Measurements from ENCODE around the gene GCAT. TPM values are rescaled to one million over a fixed set of nuclear protein-coding genes. Genes with fewer than 3 reads are reported as not detected.

GCAT gene
- total RNA-seq, 1 donor from 2014 or later, result 7.6 TPM

DNA sequence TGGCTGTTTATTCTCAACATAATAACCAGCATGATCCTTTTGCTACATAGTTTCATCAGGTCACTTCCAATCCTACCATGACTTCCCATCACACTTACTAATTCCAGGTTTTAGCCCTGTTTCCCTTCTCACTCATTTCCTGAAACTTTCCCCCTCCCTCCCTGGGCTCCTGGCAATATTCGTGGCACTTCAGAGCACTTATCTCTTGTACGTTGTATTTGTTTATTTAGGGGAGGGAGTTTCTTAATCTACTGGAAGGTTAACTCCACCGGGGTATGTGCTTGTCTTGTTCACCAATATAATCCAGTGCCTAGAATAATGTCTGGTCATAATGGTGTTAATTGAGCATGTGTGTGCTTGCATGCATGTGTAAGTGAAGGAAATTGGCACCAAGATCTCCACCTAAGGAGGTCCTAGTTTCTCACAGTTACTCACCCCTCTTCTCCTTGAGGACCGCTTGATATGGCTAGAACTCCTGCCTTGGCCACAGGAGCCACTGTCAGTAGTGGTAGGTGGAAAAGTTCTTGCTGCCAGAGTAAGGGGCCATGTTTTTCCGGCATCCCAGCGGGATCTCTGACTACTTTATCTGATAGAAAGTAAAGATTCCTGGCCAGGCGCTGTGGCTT, 53.2 kb downstream of the GCAT start:
- intact Hi-C loops (cut with DNase I), result loop anchor here (5.0 kb wide), 1 partner anchor 44 kb away; no protein-coding TSS in a partner anchor
- no peaks in the 10 kb centered on the region for H3K9me3 ChIP-seq
- no peak overlapping the region for H3K27ac ChIP-seq
- no peaks in the 10 kb centered on the region for H3K27me3 ChIP-seq
- DNase-seq (ENCODE audit: extremely low spot score in 2 of 2), result no peak
- H3K4me3 ChIP-seq, result no peak overlapping the region
- H3K4me1 ChIP-seq, result no peaks in the 10 kb centered on the region
- TF ChIP-seq POLR2AphosphoS5 (IDR thresholded peaks at IDR 0.05; ENCODE audit: insufficient read depth in 1 of 2, low read depth in 1 of 2), result no peak
- no peak for TF ChIP-seq POLR2A (IDR thresholded peaks at IDR 0.05)
- TF ChIP-seq CTCF (IDR thresholded peaks at IDR 0.05), result no peak
- peaks cover 0 to 85% of the 10 kb centered on the region in 2 donors for H3K36me3 ChIP-seq

DNA sequence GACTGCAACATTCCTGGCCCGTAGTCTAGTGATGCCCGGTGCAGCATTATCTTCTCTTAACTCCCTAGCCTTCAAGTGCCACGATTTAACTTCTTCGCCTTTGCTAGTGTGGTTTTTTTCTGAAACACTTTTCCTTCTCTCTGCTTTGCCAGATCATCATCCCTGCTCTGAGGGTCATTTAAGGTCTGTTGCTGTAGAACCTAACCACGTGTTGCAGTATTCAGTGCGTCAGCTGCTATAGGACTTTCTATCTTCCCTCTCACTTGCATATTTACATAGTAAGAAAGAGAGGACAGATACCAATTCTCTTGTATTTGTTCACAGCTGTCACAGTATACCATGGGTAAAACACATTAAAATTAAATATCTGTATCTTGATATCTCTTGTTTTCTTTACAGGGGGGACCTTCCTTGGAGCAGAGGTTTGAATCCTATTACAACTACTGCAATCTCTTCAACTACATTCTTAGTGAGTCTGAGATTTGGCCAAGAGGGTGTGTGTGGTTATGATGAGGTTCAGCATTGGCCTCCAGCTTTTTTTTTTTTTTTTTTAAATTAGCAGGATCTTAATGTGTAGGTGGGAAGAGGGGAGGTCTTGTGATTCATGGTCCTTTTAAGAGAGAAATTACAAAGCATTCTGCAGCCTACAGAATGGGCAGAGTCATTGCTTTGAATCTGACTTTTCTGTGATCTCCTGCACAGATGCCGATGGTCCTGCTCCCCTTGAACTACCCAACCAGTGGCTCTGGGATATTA, 55.0 kb downstream of the GCAT start:
- Histone ChIP-seq H3K9me3 (no peaks in the 10 kb centered on the region), H3K27ac (no peak overlapping the region), H3K36me3 (peaks cover 0 to 83% of the 10 kb centered on the region in 2 donors), H3K27me3 (no peaks in the 10 kb centered on the region), H3K4me1 (no peaks in the 10 kb centered on the region), H3K4me3 (no peak overlapping the region)
- no peak for TF ChIP-seq CTCF (IDR thresholded peaks at IDR 0.05)
- TF ChIP-seq POLR2A (IDR thresholded peaks at IDR 0.05), result no peak
- intact Hi-C loops (cut with DNase I), result loop anchor here (5.0 kb wide), 1 partner anchor 45 kb away; no protein-coding TSS in a partner anchor
- no peak for DNase-seq (ENCODE audit: extremely low spot score in 2 of 2)

DNA sequence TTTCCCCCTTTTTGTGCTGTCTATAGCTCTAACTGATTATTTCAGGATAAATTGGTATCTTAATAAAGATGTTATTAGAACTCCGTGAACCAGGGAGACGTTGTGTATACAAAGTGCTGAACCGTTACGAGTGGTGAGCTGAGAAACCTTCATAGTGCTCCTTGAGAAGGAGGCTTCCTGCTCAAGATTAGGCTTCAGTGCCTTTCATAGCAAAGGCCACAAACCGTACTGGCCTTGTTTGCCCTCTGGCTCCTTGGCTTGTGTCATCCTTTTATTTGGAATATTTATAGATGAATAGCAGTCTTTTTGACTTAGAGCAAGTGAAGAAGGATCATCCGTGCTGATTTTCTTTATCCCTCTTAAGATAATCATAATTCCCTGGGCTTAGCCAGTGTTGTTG, 57.8 kb downstream of the GCAT start:
- Histone ChIP-seq H3K4me3 (no peak overlapping the region), H3K27ac (no peak overlapping the region), H3K9me3 (no peaks in the 10 kb centered on the region), H3K4me1 (no peaks in the 10 kb centered on the region), H3K27me3 (no peaks in the 10 kb centered on the region), H3K36me3 (peaks cover 0 to 82% of the 10 kb centered on the region in 2 donors)
- intact Hi-C loops (cut with DNase I), result no loop called here
- TF ChIP-seq POLR2A (IDR thresholded peaks at IDR 0.05), result no peak
- TF ChIP-seq CTCF (IDR thresholded peaks at IDR 0.05), result no peak
- TF ChIP-seq POLR2AphosphoS5 (IDR thresholded peaks at IDR 0.05; ENCODE audit: insufficient read depth in 1 of 2, low read depth in 1 of 2), result no peak
- DNase-seq (ENCODE audit: extremely low spot score in 2 of 2), result no peak

MicroRNAs within 50 kb of the gene (microRNA counts, 767-probe panel; counts per million panel counts)
- microRNA hsa-miR-658 (238 to 261 counts per million in 2 donors), microRNA hsa-miR-659-3p (238 to 261 counts per million in 2 donors)

Small RNA genes within 50 kb of the gene (microRNA-seq; reads per million reads assigned to microRNA genes)
- gene MIR659 (ENCODE audit: borderline number of aligned reads, borderline replicate concordance), result 1.4 reads per million

Small RNA genes within 50 kb of the gene (small RNA-seq; reads per million reads assigned to genes)
- gene MIR659, result 0.95 reads per million, percentile 15 among the genes with 10 or more reads in this experiment

Other genes with a start within 250 kb of the GCAT start
- gene CDC42EP1, start 247.5 kb upstream of the GCAT start, total RNA-seq, result 46.2 TPM
- gene LGALS2, start 227.8 kb upstream of the GCAT start, total RNA-seq, result not detected
- 45.7 TPM for gene GGA1, start 199.1 kb upstream of the GCAT start, total RNA-seq
- 34.1 TPM for gene SH3BP1, start 168.3 kb upstream of the GCAT start, total RNA-seq
- 6.4 TPM for gene PDXP, start 149.2 kb upstream of the GCAT start, total RNA-seq
- 1,638 TPM for gene LGALS1, start 132.3 kb upstream of the GCAT start, total RNA-seq
- gene NOL12, start 121.6 kb upstream of the GCAT start, total RNA-seq, result 28.2 TPM
- gene TRIOBP, start 110.9 kb upstream of the GCAT start, total RNA-seq, result 108 TPM
- not detected for gene GALR3, start 15.4 kb downstream of the GCAT start, total RNA-seq
- gene ANKRD54, start 36.4 kb downstream of the GCAT start, total RNA-seq, result 56.7 TPM
- gene EIF3L, start 41.5 kb downstream of the GCAT start, total RNA-seq, result 338 TPM
- gene MICALL1, start 98.4 kb downstream of the GCAT start, total RNA-seq, result 112 TPM
- not detected for gene C22orf23, start 145.7 kb downstream of the GCAT start, total RNA-seq
- 57.9 TPM for gene POLR2F, start 145.8 kb downstream of the GCAT start, total RNA-seq
- gene SOX10, start 176.6 kb downstream of the GCAT start, total RNA-seq, result 3.2 TPM
- gene PICK1, start 249.5 kb downstream of the GCAT start, total RNA-seq, result 21.1 TPM

Data from vagina (tissue), 2 donors.